IMR-90 (cell line): ENCODE measurements around the gene CTCFL. TPM values are rescaled to one million over a fixed set of nuclear protein-coding genes. Genes with fewer than 3 reads are reported as not detected.

Experiments
- ATAC-seq: fragments of 200-7000 bp; cut with Tn5 transposase; 2 replicates; pipeline ENCODE4 v1.9.1; 2020; ENCODE audit warnings: low read depth, mild to moderate bottlenecking, moderate library complexity
- BruUV-seq: library from RNA; stranded (reverse); fragments of 400-500 nt; replicated peaks from 2 replicates; lab custom pipeline; 2021; lab: Mats Ljungman, UMichigan
- CTCF ChIA-PET: fragments of 300-600 bp; formaldehyde crosslinking; extraction: SDS; loops from one replicate; lab custom pipeline; 2021; ENCODE audit warnings: antibody characterized with exemption; lab: Yijun Ruan, JAX
- POLR2A ChIA-PET: fragments of 300-600 bp; sonication (Branson Sonifier 250); formaldehyde crosslinking; loops from one replicate; lab custom pipeline; 2022; ENCODE audit warnings: antibody characterized with exemption; ENCODE audit not compliant: unreplicated experiment; lab: Charles Lee
- DNase-seq: peaks from one replicate; pipeline ENCODE4 v3.0.0; 2013
- H2AFZ ChIP-seq: replicated peaks from 2 replicates; pipeline ENCODE3; 2013; ENCODE audit warnings: low read length, mild to moderate bottlenecking; ENCODE audit not compliant: poor library complexity
- H2AK5ac ChIP-seq: 2 replicates; pipeline ENCODE4 v1.6.1; 2013; ENCODE audit warnings: low read depth, low read length, inconsistent platforms
- H2AK9ac ChIP-seq: replicated peaks from 2 replicates; pipeline ENCODE3; 2013; ENCODE audit warnings: mild to moderate bottlenecking, low read depth, low read length, moderate library complexity; ENCODE audit not compliant: poor library complexity
- H2BK120ac ChIP-seq: 2 replicates; pipeline ENCODE4 v1.6.1; 2013; ENCODE audit warnings: low read depth, low read length, inconsistent platforms
- H2BK15ac ChIP-seq: 3 replicates; pipeline ENCODE4 v1.6.1; 2013; ENCODE audit warnings: low read depth, low read length, inconsistent platforms
- H2BK20ac ChIP-seq: 2 replicates; pipeline ENCODE4 v1.6.1; 2013; ENCODE audit warnings: low read depth, mild to moderate bottlenecking, inconsistent platforms, low read length, moderate library complexity
- H2BK5ac ChIP-seq: 2 replicates; pipeline ENCODE4 v1.6.1; 2013; ENCODE audit warnings: mild to moderate bottlenecking, low read depth, low read length, inconsistent platforms; ENCODE audit not compliant: poor library complexity, severe bottlenecking
- H3K14ac ChIP-seq: replicated peaks from 2 replicates; pipeline ENCODE4 v1.6.1; 2013; ENCODE audit warnings: low read depth, low read length, inconsistent platforms
- H3K18ac ChIP-seq: 2 replicates; pipeline ENCODE4 v1.6.1; 2013; ENCODE audit warnings: low read depth, low read length, control low read depth
- H3K23ac ChIP-seq: 2 replicates; pipeline ENCODE4 v1.6.1; 2013; ENCODE audit warnings: low read depth, low read length, inconsistent platforms
- H3K27ac ChIP-seq: 2 replicates; pipeline ENCODE4 v1.5.1; 2013; ENCODE audit warnings: mild to moderate bottlenecking, control low read depth, low read length; ENCODE audit not compliant: insufficient read depth
- H3K27me3 ChIP-seq: 2 replicates; pipeline ENCODE4 v1.6.1; 2013; ENCODE audit warnings: low read length; ENCODE audit not compliant: control insufficient read depth, insufficient read depth
- H3K36me3 ChIP-seq: 2 replicates; pipeline ENCODE4 v1.6.1; 2013; ENCODE audit warnings: low read length, mixed read lengths; ENCODE audit not compliant: control insufficient read depth, insufficient read depth
- H3K4ac ChIP-seq: 2 replicates; pipeline ENCODE4 v1.6.1; 2013; ENCODE audit warnings: low read depth, low read length, inconsistent platforms
- H3K4me1 ChIP-seq: 2 replicates; pipeline ENCODE4 v1.6.1; 2013; ENCODE audit warnings: low read length, mixed read lengths; ENCODE audit not compliant: control insufficient read depth, insufficient read depth
- H3K4me2 ChIP-seq: 2 replicates; pipeline ENCODE4 v1.6.1; 2013; ENCODE audit warnings: low read depth, mild to moderate bottlenecking, control low read depth, low read length, moderate library complexity
- H3K4me3 ChIP-seq: 2 replicates; pipeline ENCODE4 v1.5.1; 2013; ENCODE audit warnings: low read depth, mild to moderate bottlenecking, control low read depth, low read length, moderate library complexity; ENCODE audit not compliant: insufficient read depth
- H3K56ac ChIP-seq: 2 replicates; pipeline ENCODE4 v1.6.1; 2013; ENCODE audit warnings: low read length, inconsistent platforms; ENCODE audit not compliant: insufficient read depth; ENCODE audit errors: extremely low read depth
- H3K79me1 ChIP-seq, 2 experiments: 2 replicates each; pipeline ENCODE4 v1.6.1; 2013; ENCODE audit warnings: low read length in 2 of 2, inconsistent platforms in 1 of 2, low read depth in 1 of 2
- H3K9ac ChIP-seq: 2 replicates; pipeline ENCODE4 v1.6.1; 2013; ENCODE audit warnings: low read depth, low read length, control low read depth
- H3K9me1 ChIP-seq: 2 replicates; pipeline ENCODE4 v1.6.1; 2013; ENCODE audit warnings: low read length, inconsistent platforms; ENCODE audit not compliant: insufficient read depth
- H3K9me3 ChIP-seq: 2 replicates; pipeline ENCODE4 v1.6.1; 2013; ENCODE audit warnings: low read length; ENCODE audit not compliant: control insufficient read depth, insufficient read depth
- H4K20me1 ChIP-seq: 2 replicates; pipeline ENCODE4 v1.6.1; 2013; ENCODE audit warnings: low read length, inconsistent platforms; ENCODE audit not compliant: insufficient read depth
- H4K5ac ChIP-seq: 2 replicates; pipeline ENCODE4 v1.6.1; 2013; ENCODE audit warnings: mild to moderate bottlenecking, low read depth, low read length, control low read depth
- H4K8ac ChIP-seq, 2 experiments: 2 replicates each; pipeline ENCODE4 v1.6.1; 2013; ENCODE audit warnings: low read depth in 2 of 2, low read length in 2 of 2, control low read depth in 1 of 2, inconsistent platforms in 1 of 2
- H4K91ac ChIP-seq: 2 replicates; pipeline ENCODE4 v1.6.1; 2013; ENCODE audit warnings: low read depth, low read length, inconsistent platforms; ENCODE audit not compliant: insufficient read depth
- POLR2A ChIP-seq: IDR thresholded peaks from 2 replicates; pipeline ENCODE4 v1.6.1; 2012; ENCODE audit warnings: mild to moderate bottlenecking, low read depth, low read length
- USF2 ChIP-seq: fragments of 150-350 bp; IDR thresholded peaks from 2 replicates; pipeline ENCODE4 v1.6.1; 2017; ENCODE audit warnings: mild to moderate bottlenecking, antibody characterized with exemption, low read length, low read depth
- WGBS, 2 experiments: methylation state at CpG; one replicate each; pipeline versions ENCODE4 v1.1.5 to v1.1.7; 2013; ENCODE audit warnings: missing lambda C conversion rate in 2 of 2; ENCODE audit not compliant: insufficient read length in 1 of 2; ENCODE audit errors: extremely low coverage in 2 of 2; 5-methylcytosine and 5-hydroxymethylcytosine counted together
- dilution Hi-C: fragments of 300-500 bp; cut with HindIII; formaldehyde crosslinking; loops from one replicate; pipeline ENCODE4 v1.14.3; 2018; ENCODE audit warnings: low sequenced_read_pairs; ENCODE audit not compliant: unreplicated experiment
- in situ Hi-C: fragments of 300-500 bp; cut with MboI; formaldehyde crosslinking; loops from 3 replicates; pipeline ENCODE4 v1.14.3; 2019; ENCODE audit warnings: low sequenced_read_pairs, inconsistent platforms, mixed read lengths
- intact Hi-C: fragments of 100-400 bp; cut with micrococcal nuclease; formaldehyde crosslinking; loops from 2 replicates; pipeline ENCODE4 v1.10.0; 2022
- polyA plus RNA-seq, 3 experiments: library from polyadenylated mRNA; depleted of rRNA; stranded (reverse); fragments of >200 nt; gene quantifications; 2 replicates each; pipeline ENCODE4 v1.2.3, GENCODE V29; 2012; ENCODE audit warnings: low replicate concordance in 1 of 3
- total RNA-seq: library from RNA; depleted of rRNA; stranded (reverse); fragments of >200 nt; gene quantifications from 2 replicates; pipeline ENCODE4 v1.2.3, GENCODE V29; 2012

Gene CTCFL
- total and polyA plus RNA-seq, 2 of the 4 experiments (the other 2 are of a cell fraction): not detected

GRCh38 chr20:57559289-57559634 is 34.3 kb upstream of the CTCFL start:
- Histone ChIP-seq H4K5ac (no peak overlapping the region), H2AK5ac (no peak overlapping the region), H3K14ac (no peak overlapping the region), H3K27ac (no peak overlapping the region), H3K9me3 (no peaks in the 10 kb centered on the region), H2AFZ (no peak overlapping the region), H2BK20ac (no peak overlapping the region), H3K9me1 (no peaks in the 10 kb centered on the region), H2BK120ac (no peak overlapping the region), H3K4ac (no peak overlapping the region), H3K23ac (no peak overlapping the region), H4K20me1 (no peaks in the 10 kb centered on the region), H3K4me2 (no peak overlapping the region), H3K9ac (no peak overlapping the region), H2BK15ac (no peak overlapping the region), H3K4me3 (no peak overlapping the region), H3K4me1 (no peaks in the 10 kb centered on the region), H3K56ac (no peak overlapping the region), H3K36me3 (no peaks in the 10 kb centered on the region), H3K18ac (no peak overlapping the region), H3K79me1 (no peaks in the 10 kb centered on the region), H3K27me3 (peaks cover 7% of the 10 kb centered on the region), H2AK9ac (no peak overlapping the region), H4K91ac (no peak overlapping the region), H4K8ac (no peak overlapping the region), H2BK5ac (no peak overlapping the region)
- BruUV-seq: no TSS peak
- CTCF ChIA-PET: no interaction called here
- 72% methylated on average over 6 of the region's 10 CpGs; no CpG with 5 or more reads in 1 of the 2 experiments for WGBS, 2 experiments
- in situ Hi-C loops (no loop called here), intact Hi-C loops (no loop called here), dilution Hi-C loops (no loop called here)
- POLR2A ChIA-PET: no interaction called here
- DNase-seq (no peak), ATAC-seq (no peak)
- TF ChIP-seq USF2: no peak
- no peak for TF ChIP-seq POLR2A
